Measurements from ENCODE around the gene SURF4.
A peak's percentile ranks its signal among the peaks of the same experiment; 100 is the strongest.

SURF4 gene

GRCh38 chr9:133419005-133419404 lies 43.1 kb upstream of the SURF4 start:
- H3K9ac ChIP-seq (ENCODE audit: low read depth, low read length, poor library complexity, severe bottlenecking), result peak overlapping the region; percentile 89
- no peaks in the 10 kb centered on the region for H3K27me3 ChIP-seq (ENCODE audit: insufficient read depth, low read length, poor library complexity, severe bottlenecking)
- no peaks in the 10 kb centered on the region; the same call in 1 of the 2 replicates for H3K36me3 ChIP-seq (ENCODE audit: insufficient read depth, low read length)
- no peak overlapping the region for H2AFZ ChIP-seq (ENCODE audit: low read length)
- H3K4me2 ChIP-seq (ENCODE audit: low read depth, low read length, poor library complexity, severe bottlenecking), result peak overlapping the region; percentile 99
- peaks cover 42% of the 10 kb centered on the region for H3K79me2 ChIP-seq (ENCODE audit: insufficient read depth, low read length)
- no peaks in the 10 kb centered on the region for H3K9me3 ChIP-seq (ENCODE audit: insufficient read depth, low read depth, low read length)
- H3K4me3 ChIP-seq (ENCODE audit: low read length, poor library complexity, severe bottlenecking), result peak overlapping the region; percentile 95
- H3F3A ChIP-seq (ENCODE audit: low read depth), result no peaks in the 10 kb centered on the region
- peaks cover 21% of the 10 kb centered on the region for H4K20me1 ChIP-seq (ENCODE audit: insufficient read depth, low read length, poor library complexity, severe bottlenecking)
- no peaks in the 10 kb centered on the region for H3K9me2 ChIP-seq (replicated peaks; ENCODE audit: low read depth, low read length)
- TF ChIP-seq EZH2phosphoT487 (IDR thresholded peaks at IDR 0.05; ENCODE audit: borderline replicate concordance), result no peak
- TF ChIP-seq CTCF (conservative IDR thresholded peaks at IDR 0.05; ENCODE audit: low read length), result no peak
- peaks cover 45% of the 10 kb centered on the region for H3K4me1 ChIP-seq (ENCODE audit: insufficient read depth, low read length, poor library complexity, severe bottlenecking)

GRCh38 chr9:133417541-133418461 lies 41.9 kb upstream of the SURF4 start, which contains the start of gene REXO4:
TSS of gene REXO4 (minus strand) at chr9:133418010. CDS start at chr9:133417844, 166 bp downstream.
- Histone ChIP-seq H3K36me3 (ENCODE audit: insufficient read depth, low read length) (peaks cover 8% of the 10 kb centered on the region; the same call in 1 of the 2 replicates), H3F3A (ENCODE audit: low read depth) (no peaks in the 10 kb centered on the region), H3K9me3 (ENCODE audit: insufficient read depth, low read depth, low read length) (no peaks in the 10 kb centered on the region), H3K27me3 (ENCODE audit: insufficient read depth, low read length, poor library complexity, severe bottlenecking) (no peaks in the 10 kb centered on the region), H3K9ac (ENCODE audit: low read depth, low read length, poor library complexity, severe bottlenecking) (peak within 1 kb of the TSS; percentile 89), H3K4me2 (ENCODE audit: low read depth, low read length, poor library complexity, severe bottlenecking) (peak within 1 kb of the TSS; percentile 99), H4K20me1 (ENCODE audit: insufficient read depth, low read length, poor library complexity, severe bottlenecking) (peaks cover 21% of the 10 kb centered on the region), H3K4me1 (ENCODE audit: insufficient read depth, low read length, poor library complexity, severe bottlenecking) (peaks cover 46% of the 10 kb centered on the region), H3K9me2 (replicated peaks; ENCODE audit: low read depth, low read length) (no peaks in the 10 kb centered on the region), H3K4me3 (ENCODE audit: low read length, poor library complexity, severe bottlenecking) (peak within 1 kb of the TSS; percentile 95), H3K79me2 (ENCODE audit: insufficient read depth, low read length) (peaks cover 52% of the 10 kb centered on the region), H2AFZ (ENCODE audit: low read length) (peak within 1 kb of the TSS; percentile 98)
- TF ChIP-seq EZH2phosphoT487 (IDR thresholded peaks at IDR 0.05; ENCODE audit: borderline replicate concordance) (no peak), CTCF (conservative IDR thresholded peaks at IDR 0.05; ENCODE audit: low read length) (no peak)

- Histone ChIP-seq H2AFZ (ENCODE audit: low read length) (no peak overlapping the region), H3K4me2 (ENCODE audit: low read depth, low read length, poor library complexity, severe bottlenecking) (peak overlapping the region; percentile 99), H3F3A (ENCODE audit: low read depth) (no peaks in the 10 kb centered on the region), H4K20me1 (ENCODE audit: insufficient read depth, low read length, poor library complexity, severe bottlenecking) (peaks cover 21% of the 10 kb centered on the region), H3K9me3 (ENCODE audit: insufficient read depth, low read depth, low read length) (no peaks in the 10 kb centered on the region), H3K79me2 (ENCODE audit: insufficient read depth, low read length) (peaks cover 55% of the 10 kb centered on the region), H3K4me1 (ENCODE audit: insufficient read depth, low read length, poor library complexity, severe bottlenecking) (peaks cover 46% of the 10 kb centered on the region), H3K9me2 (replicated peaks; ENCODE audit: low read depth, low read length) (no peaks in the 10 kb centered on the region), H3K36me3 (ENCODE audit: insufficient read depth, low read length) (peaks cover 31% of the 10 kb centered on the region; the same call in 1 of the 2 replicates), H3K4me3 (ENCODE audit: low read length, poor library complexity, severe bottlenecking) (peak overlapping the region; percentile 95), H3K9ac (ENCODE audit: low read depth, low read length, poor library complexity, severe bottlenecking) (peak overlapping the region; percentile 89), H3K27me3 (ENCODE audit: insufficient read depth, low read length, poor library complexity, severe bottlenecking) (no peaks in the 10 kb centered on the region)
- no peak for TF ChIP-seq EZH2phosphoT487 (IDR thresholded peaks at IDR 0.05; ENCODE audit: borderline replicate concordance)
- TF ChIP-seq CTCF (conservative IDR thresholded peaks at IDR 0.05; ENCODE audit: low read length), result no peak
These were observed 39.3 kb upstream of the SURF4 start for GRCh38 chr9:133415170-133415569.

Data from Loucy (cell line).